Pancreas (tissue), 10 donors: ENCODE measurements around the gene SNAP25. TPM values are rescaled to one million over a fixed set of nuclear protein-coding genes. Genes with fewer than 3 reads are reported as not detected.

Experiments used
- ATAC-seq, 4 donors: fragments of 200-7000 bp; cut with Tn5 transposase; one replicate each; pipeline versions ENCODE4 v1.8.0 to v1.9.1; 2020; ENCODE audit warnings: mild to moderate bottlenecking in 4 of 4, moderate library complexity in 4 of 4
- DNase-seq, 6 donors: peaks; one replicate each; pipeline ENCODE4 v3.0.0-alpha.2; 2020
- FAIRE-seq: peaks from 2 replicates; lab custom pipeline; 2012; peaks lifted over from hg19 to GRCh38; lab: Jason Lieb, UNC
- H3K27ac ChIP-seq, 4 donors: fragments of 200-600 bp; sonication (generic); 1 replicate in 3 of 4; 2 replicates in 1 of 4; pipeline versions ENCODE4 v1.5.0 to v1.8.0; 2020
- H3K27me3 ChIP-seq, 4 donors: fragments of 200-600 bp; one replicate each; pipeline ENCODE4 v1.8.0; 2021
- H3K36me3 ChIP-seq, 3 donors: fragments of 200-600 bp; sonication (generic) in 1 of 3; one replicate each; pipeline versions ENCODE4 v1.5.0 to v1.8.0; 2020 to 2021
- H3K4me1 ChIP-seq, 3 donors: fragments of 200-600 bp; one replicate each; pipeline ENCODE4 v1.8.0; 2021
- H3K4me3 ChIP-seq, 4 donors: fragments of 200-600 bp; sonication (generic) in 2 of 4; one replicate each; pipeline versions ENCODE4 v1.5.0 to v1.8.0; 2020 to 2021
- H3K9me3 ChIP-seq, 4 donors: fragments of 200-600 bp; one replicate each; pipeline ENCODE4 v1.8.0; 2021
- WGBS, 2 donors: extraction: QIAGEN DNeasy Blood & Tissue Kit; methylation state at CpG; one replicate each; pipeline ENCODE4 v1.1.7; 2013; 5-methylcytosine and 5-hydroxymethylcytosine counted together
- intact Hi-C, 3 donors: fragments of 100-400 bp; cut with DNase I; formaldehyde crosslinking; loops; one replicate each; pipeline versions ENCODE4 v1.11.1 to v1.14.2; 2022
- polyA plus RNA-seq, 2 donors: library from polyadenylated mRNA; stranded (reverse); fragments of 200-250 nt; gene quantifications; one replicate each; pipeline ENCODE4 v1.2.3, GENCODE V29; 2013
- total RNA-seq, 6 donors: library from RNA; stranded (reverse); fragmentation: NEBNext Ultra II Directional in 4 of 6; extraction: Animal tissue kit (Norgen Biotek cat#: 25700) in 4 of 6; gene quantifications; one replicate each; pipeline versions ENCODE4 v1.2.1 to v1.2.4, GENCODE V29; 2021 to 2023
- TF ChIP-seq, protein P1 (sequence below), 4 donors: fragments of 200-600 bp; sonication (generic) in 3 of 4; IDR thresholded peaks; one replicate each; pipeline versions ENCODE4 v1.5.0 to v1.8.0; 2021; ENCODE audit warnings: antibody characterized with exemption in 4 of 4
- donor health status: healthy with polysubstance abuse.
- donor health status: DM: no; HTN: no; CAD: no; lungs with moderate emphysema.
- donor health status: DM: no; HTN: no; CAD: no.
- donor health status: control.
- donor health status: control.
- donor health status: Bipolar disorder and iron deficiency.
- donor health status: DM: yes; HTN: yes; CAD: no.
- donor health status: DM: no; HTN: no; CAD: no.
- donor health status: DM: no; HTN: no; CAD: no.
- donor health status: DM: yes; HTN: yes; CAD: no.

The SNAP25 gene
- total and polyA plus RNA-seq, 8 donors = 0.95 to 50.3 (median 4.5) TPM

DNA sequence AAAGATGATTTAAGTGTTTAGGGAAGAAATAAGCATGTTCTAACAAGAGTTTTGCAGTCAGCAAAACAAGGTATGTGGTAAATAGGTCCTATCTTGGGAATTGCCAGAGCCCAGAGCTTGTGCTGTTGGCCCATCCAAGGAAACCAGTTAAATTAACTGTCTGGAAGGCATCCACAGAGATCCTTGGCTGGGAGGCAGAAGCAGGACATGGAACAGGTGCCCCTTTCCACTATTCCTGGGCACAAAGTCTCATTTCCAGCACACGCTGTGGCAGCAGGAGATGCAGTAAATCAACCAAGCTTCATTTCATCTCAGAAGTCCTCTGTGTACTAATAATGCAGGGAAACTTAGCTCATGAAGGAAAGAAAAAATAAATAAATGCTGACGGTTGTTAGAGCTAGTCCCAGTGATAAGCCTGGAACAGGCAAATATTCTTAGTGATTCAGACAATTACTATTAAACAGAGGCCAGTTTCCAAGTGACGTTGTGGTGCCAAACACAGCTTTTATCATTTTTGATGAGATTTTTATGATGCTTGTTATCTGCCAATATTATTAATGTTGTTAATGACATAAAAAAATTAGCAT lies 39.8 kb upstream of the SNAP25 start:
- ATAC-seq (peak in 2 of 4 donors; percentile 71 to 80), DNase-seq (no peak), FAIRE-seq (no peak)
- H3K9me3 ChIP-seq = no peaks in the 10 kb centered on the region
- TF ChIP-seq, protein P1, sequence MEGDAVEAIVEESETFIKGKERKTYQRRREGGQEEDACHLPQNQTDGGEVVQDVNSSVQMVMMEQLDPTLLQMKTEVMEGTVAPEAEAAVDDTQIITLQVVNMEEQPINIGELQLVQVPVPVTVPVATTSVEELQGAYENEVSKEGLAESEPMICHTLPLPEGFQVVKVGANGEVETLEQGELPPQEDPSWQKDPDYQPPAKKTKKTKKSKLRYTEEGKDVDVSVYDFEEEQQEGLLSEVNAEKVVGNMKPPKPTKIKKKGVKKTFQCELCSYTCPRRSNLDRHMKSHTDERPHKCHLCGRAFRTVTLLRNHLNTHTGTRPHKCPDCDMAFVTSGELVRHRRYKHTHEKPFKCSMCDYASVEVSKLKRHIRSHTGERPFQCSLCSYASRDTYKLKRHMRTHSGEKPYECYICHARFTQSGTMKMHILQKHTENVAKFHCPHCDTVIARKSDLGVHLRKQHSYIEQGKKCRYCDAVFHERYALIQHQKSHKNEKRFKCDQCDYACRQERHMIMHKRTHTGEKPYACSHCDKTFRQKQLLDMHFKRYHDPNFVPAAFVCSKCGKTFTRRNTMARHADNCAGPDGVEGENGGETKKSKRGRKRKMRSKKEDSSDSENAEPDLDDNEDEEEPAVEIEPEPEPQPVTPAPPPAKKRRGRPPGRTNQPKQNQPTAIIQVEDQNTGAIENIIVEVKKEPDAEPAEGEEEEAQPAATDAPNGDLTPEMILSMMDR (IDR thresholded peaks at IDR 0.05) = no peak
- H3K27ac ChIP-seq = no peak overlapping the region
- no peaks in the 10 kb centered on the region for H3K36me3 ChIP-seq
- intact Hi-C loops = loop anchor here in 1 of 3 donors (10.0 kb wide), 1 partner anchor 64 kb away; no protein-coding TSS in a partner anchor
- H3K4me3 ChIP-seq = no peak overlapping the region
- no peaks in the 10 kb centered on the region for H3K27me3 ChIP-seq
- H3K4me1 ChIP-seq = peaks cover 0 to 6% (median 0%) of the 10 kb centered on the region in 3 donors
- WGBS, 2 donors = 28 to 36% methylated on average over 3 of the region's 3 CpGs

DNA sequence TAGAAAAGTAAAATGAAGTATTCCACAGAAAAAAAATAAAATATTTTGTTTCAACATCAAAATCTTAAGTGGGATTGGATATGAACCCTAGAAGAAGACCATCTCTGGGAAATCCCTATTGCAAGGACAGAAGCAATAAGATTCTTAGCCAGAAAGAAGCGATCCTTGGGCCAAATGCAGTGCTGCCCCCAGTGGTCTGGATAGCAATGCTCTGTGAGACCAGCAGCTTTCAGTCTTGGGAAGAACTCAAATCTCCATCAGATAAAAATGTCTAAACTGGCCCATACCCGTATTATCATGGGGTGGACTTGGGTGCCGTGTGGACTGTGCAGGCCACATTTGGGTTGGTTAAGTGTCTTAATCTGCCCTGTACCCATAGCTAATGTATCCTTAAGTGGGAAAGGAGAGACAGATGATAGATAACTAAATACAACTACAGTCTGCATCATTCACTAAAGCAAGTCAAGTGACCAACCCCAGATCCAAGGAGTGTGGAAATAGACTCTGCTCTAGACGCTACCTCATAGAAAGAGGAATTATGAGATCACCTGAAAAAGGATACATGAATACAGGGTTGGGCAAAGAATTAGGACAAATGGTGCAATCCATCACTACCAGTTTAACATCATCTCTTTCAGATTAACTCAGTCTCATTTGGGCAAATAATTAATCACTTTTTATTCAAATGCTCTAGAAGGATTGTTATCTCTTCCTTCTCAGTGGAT lies 38.9 kb upstream of the SNAP25 start:
- DNase-seq = no peak
- Histone ChIP-seq H3K4me3 (no peak overlapping the region), H3K27me3 (no peaks in the 10 kb centered on the region), H3K4me1 (peaks cover 0 to 6% (median 0%) of the 10 kb centered on the region in 3 donors), H3K36me3 (no peaks in the 10 kb centered on the region), H3K27ac (no peak overlapping the region), H3K9me3 (no peaks in the 10 kb centered on the region)
- TF ChIP-seq, protein P1 (IDR thresholded peaks at IDR 0.05) = peak in 1 of 4 donors; percentile 8
- FAIRE-seq = no peak
- WGBS, 2 donors = 82 to 92% methylated on average over 4 of the region's 4 CpGs
- no peak for ATAC-seq
- intact Hi-C loops = loop anchor here in 1 of 3 donors (10.0 kb wide), 1 partner anchor 65 kb away; no protein-coding TSS in a partner anchor

DNA sequence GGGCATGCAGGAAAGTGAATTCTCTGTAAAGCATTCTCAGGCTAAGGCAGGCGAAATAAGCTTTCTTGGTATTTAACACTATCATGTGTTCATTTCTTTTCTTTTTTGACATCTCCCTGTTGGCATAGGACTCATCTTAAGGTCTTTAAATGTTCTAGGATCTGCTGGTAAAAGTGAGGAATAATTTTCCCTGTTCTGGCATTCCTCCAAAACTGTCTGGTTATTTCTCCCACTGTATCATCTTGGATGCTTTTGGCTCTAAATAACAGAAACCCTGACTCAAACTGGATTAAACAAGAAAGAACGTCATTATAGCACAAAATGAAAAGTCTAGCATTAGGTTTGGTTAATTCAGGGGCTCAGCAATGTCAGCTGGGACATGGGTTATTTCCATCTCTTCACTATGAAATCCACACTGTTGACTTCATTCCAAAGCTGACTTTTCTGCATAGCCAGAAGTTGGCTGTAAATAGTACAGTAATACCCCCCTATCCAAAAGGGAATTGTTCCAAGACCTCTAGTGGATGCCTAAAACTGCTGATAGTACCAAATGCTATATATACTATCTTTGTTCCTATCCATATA lies 37.9 kb upstream of the SNAP25 start:
- 69 to 78% methylated on average over 2 of the region's 2 CpGs for WGBS, 2 donors
- intact Hi-C loops = no loop called here
- H3K36me3 ChIP-seq = no peaks in the 10 kb centered on the region
- H3K9me3 ChIP-seq = no peaks in the 10 kb centered on the region
- FAIRE-seq = no peak
- H3K4me3 ChIP-seq = no peak overlapping the region
- TF ChIP-seq, protein P1 (IDR thresholded peaks at IDR 0.05) = no peak
- no peaks in the 10 kb centered on the region for H3K27me3 ChIP-seq
- no peak overlapping the region for H3K27ac ChIP-seq
- no peak for ATAC-seq
- no peak for DNase-seq
- H3K4me1 ChIP-seq = peaks cover 0 to 8% (median 0%) of the 10 kb centered on the region in 3 donors

DNA sequence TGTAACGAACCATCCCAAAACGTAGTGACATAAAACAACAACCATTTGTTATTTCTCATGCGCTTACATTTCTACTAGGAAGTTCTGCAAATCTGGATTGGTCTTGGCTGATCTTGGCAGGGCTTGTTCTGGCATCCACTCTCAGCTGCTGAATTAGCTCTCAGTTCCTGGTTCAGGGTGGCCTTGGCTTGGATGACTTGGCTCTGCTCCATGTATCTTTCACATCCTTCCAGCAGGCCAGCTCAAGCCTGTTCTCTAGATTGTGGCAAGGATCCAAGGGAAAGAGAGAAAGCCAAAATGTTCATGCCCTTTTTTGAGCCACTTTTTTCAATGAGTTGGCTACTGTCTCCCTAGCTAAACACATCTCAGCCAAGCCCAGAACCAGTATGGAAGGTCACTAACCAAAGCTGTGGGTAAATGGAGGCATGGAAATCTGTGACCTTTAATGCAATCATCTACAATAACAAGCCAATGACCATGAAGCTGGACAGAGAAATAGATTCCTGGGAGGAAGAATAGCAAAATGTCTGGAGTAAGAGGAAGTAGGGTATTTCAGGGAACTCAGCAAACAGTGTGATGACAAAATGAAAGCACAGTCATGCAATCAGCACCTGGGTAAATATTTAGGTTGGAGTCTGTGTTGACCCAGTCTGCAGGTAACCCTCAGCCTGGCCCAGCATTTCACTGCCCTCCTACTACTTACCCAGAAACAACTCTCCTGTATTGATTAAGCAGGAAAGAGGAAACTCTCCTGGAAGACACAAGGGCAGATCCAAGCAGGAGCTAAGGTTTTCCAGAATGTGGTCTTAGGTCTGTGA lies 32.7 kb upstream of the SNAP25 start:
- ATAC-seq = peak; percentile 96 to 98 (median 98)
- 54 to 69% methylated on average over 3 of the region's 3 CpGs for WGBS, 2 donors

More for the DNA sequence above, 32.7 kb upstream of the SNAP25 start:
- H3K4me3 ChIP-seq = no peak overlapping the region
- DNase-seq = peak in 4 of 6 donors; percentile 41 to 68 (median 56)
- peak overlapping the region in 2 of 4 donors; percentile 58 to 67 for H3K27ac ChIP-seq
- peaks cover 0 to 3% (median 0%) of the 10 kb centered on the region in 3 donors for H3K4me1 ChIP-seq
- no peaks in the 10 kb centered on the region for H3K27me3 ChIP-seq
- H3K9me3 ChIP-seq = no peaks in the 10 kb centered on the region
- TF ChIP-seq, protein P1 (IDR thresholded peaks at IDR 0.05) = no peak
- FAIRE-seq = no peak
- H3K36me3 ChIP-seq = no peaks in the 10 kb centered on the region
- intact Hi-C loops = no loop called here
